HL-60 (cell line): Measurements from ENCODE around the gene MTM1.

ENCODE experiments used
- DNase-seq, 2 experiments: peaks; one replicate each; pipeline ENCODE4 v3.0.0-alpha.2; 2010 to 2020; ENCODE audit warnings: low read depth in 1 of 2, low spot score in 1 of 2
- H3K27ac ChIP-seq: fragments of 250-450 bp; sonication (Bioruptor Pico); replicated peaks from 2 replicates; pipeline ENCODE4 v1.5.1; 2020; ENCODE audit warnings: mild to moderate bottlenecking, moderate library complexity
- H3K27me3 ChIP-seq: fragments of 250-450 bp; sonication (Bioruptor Pico); 2 replicates; pipeline ENCODE4 v1.5.1; 2021; ENCODE audit warnings: mild to moderate bottlenecking, moderate library complexity; ENCODE audit not compliant: insufficient read depth, poor library complexity, severe bottlenecking
- H3K4me3 ChIP-seq: replicated peaks from 2 replicates; pipeline ENCODE4 v1.5.1; 2011; ENCODE audit warnings: mild to moderate bottlenecking, control low read depth, low read length; ENCODE audit not compliant: insufficient read depth
- CTCF ChIP-seq: IDR thresholded peaks from one replicate; pipeline ENCODE4 v1.5.1; 2011; ENCODE audit warnings: low read length, control low read depth, inconsistent platforms; ENCODE audit not compliant: insufficient read depth
- GABPA ChIP-seq: IDR thresholded peaks from 2 replicates; pipeline ENCODE4 v1.6.1; 2012; ENCODE audit warnings: low read depth
- POLR2AphosphoS5 ChIP-seq: IDR thresholded peaks from 2 replicates; pipeline ENCODE4 v1.6.1; 2012; ENCODE audit warnings: low read depth
- REST ChIP-seq: IDR thresholded peaks from 2 replicates; pipeline ENCODE4 v1.6.1; 2012; ENCODE audit warnings: low read depth; ENCODE audit not compliant: insufficient replicate concordance
- SPI1 ChIP-seq: IDR thresholded peaks from 2 replicates; pipeline ENCODE4 v1.6.1; 2012; ENCODE audit warnings: low read depth, mild to moderate bottlenecking, borderline replicate concordance

Gene MTM1

GRCh38 chrX:150712619-150713018, 144.2 kb downstream of the MTM1 start:
- no peak overlapping the region for H3K27ac ChIP-seq

GRCh38 chrX:150715184-150715583, 146.8 kb downstream of the MTM1 start:
- no peak overlapping the region for H3K27ac ChIP-seq
- no peaks in the 10 kb centered on the region for H3K27me3 ChIP-seq
- no peak for DNase-seq
- H3K4me3 ChIP-seq = no peak overlapping the region
- TF ChIP-seq CTCF (no peak), POLR2AphosphoS5 (no peak), SPI1 (no peak), GABPA (no peak), REST (no peak)

More at GRCh38 chrX:150712619-150713018, 144.2 kb downstream of the MTM1 start:
- TF ChIP-seq POLR2AphosphoS5 (no peak), SPI1 (peak; percentile 82), CTCF (no peak), GABPA (no peak)
- Histone ChIP-seq H3K27me3 (no peaks in the 10 kb centered on the region), H3K4me3 (no peak overlapping the region)
- no peak for DNase-seq

GRCh38 chrX:150719621-150720020, 151.2 kb downstream of the MTM1 start:
- TF ChIP-seq GABPA = no peak
- no peaks in the 10 kb centered on the region for H3K27me3 ChIP-seq
- no peak overlapping the region for H3K27ac ChIP-seq
- no peak overlapping the region for H3K4me3 ChIP-seq
- DNase-seq = no peak
